MV-4-11 (cell line): ENCODE results near the gene ZKSCAN3.
A peak's percentile ranks its signal among the peaks of the same experiment; 100 is the strongest.
"Not testable (repeated sequence)": the region's sequence is repeated elsewhere in the genome, so short reads cannot be mapped to it uniquely, and the experiment has no call there.

Experiments
- DNase-seq: peaks from one replicate; lab custom pipeline; 2025; lab: John Stamatoyannopoulos, UW

Gene ZKSCAN3

DNA sequence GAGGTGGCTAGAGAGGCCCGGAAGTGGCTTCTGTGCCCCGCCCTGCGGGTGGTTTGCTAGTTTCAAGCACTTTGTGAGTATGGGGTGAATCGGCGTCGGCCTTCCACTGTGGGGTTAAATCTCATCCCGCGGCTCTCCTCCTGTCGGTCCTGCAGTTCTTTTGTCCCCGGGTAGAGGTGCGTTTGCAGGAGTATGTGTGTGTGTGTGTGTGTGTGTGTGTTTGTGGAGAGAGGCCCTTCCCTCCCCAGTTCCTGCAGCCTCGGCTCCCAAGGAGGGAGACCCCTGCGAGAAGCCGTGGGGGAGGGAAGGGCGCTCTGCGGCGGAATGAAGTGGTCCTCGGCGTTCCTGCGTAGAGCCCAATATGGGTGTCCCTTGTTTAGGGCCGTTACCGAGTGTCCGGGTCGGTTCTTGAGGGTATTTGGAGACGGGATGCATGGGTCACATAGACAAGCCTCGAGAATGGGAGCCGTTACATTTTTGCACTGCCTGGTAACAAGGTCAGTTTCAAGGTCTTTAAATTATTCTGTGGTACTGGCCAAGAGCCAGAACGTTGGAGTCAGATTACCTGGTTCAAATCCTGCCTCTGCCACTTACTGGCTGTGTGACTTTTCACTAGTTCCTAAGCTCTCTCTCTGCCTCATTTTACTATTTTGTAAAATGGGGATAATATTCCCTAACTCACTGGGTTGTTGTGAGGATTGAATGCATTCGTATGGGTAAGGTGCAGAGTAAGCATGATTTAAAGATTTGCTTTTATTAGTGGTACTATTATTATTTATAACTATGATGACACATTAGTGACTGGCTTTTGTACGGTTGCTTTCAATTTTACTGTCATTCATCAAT is at the start of gene ZKSCAN3:
ZKSCAN3 (plus strand) TSS at position 56 of the 846 bp plus-strand sequence. CDS start 9,640 bp downstream, outside the sequence.
- peak; percentile 81 for DNase-seq

DNA sequence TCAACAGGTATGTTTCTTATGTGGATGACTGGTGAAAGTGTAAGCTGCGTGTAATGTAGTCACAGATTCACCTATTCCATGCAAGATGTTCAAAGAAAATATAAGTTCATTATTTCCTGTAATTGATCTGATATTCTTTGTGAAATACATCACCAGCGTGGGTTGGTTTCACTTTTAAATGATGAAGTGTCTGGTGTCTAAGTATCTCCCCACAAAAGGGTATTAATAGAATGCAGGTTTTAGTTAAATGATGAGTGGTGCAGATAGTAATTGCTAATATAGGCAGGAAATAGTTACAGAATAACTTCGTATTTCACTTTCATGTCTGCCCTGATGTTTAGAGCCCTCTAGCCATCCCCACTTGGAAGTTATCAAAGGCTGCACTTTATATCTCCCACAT is 46.2 kb upstream of the ZKSCAN3 start:
- DNase-seq, result no peak

DNA sequence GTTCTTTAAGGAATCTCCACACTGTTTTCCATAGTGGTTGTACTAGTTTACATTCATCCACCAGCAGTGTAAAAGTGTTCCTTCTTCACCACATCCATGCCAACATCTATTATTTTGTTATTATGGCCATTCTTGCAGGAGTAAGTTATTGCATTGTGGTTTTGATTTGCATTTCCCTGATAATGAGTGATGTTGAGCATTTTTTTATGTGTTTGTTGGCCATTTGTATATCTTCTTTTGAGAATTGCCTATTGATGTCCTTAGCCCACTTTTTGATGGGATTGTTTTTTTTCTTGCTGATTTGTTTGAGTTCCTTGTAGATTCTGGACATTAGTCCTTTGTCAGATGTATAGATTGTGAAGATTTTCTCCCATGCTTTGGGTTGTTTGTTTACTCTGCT is 43.4 kb upstream of the ZKSCAN3 start:
- not testable (repeated sequence) for DNase-seq

GRCh38 chr6:28311139-28311823 is 38.5 kb upstream of the ZKSCAN3 start:
- DNase-seq, result peak; percentile 13

DNA sequence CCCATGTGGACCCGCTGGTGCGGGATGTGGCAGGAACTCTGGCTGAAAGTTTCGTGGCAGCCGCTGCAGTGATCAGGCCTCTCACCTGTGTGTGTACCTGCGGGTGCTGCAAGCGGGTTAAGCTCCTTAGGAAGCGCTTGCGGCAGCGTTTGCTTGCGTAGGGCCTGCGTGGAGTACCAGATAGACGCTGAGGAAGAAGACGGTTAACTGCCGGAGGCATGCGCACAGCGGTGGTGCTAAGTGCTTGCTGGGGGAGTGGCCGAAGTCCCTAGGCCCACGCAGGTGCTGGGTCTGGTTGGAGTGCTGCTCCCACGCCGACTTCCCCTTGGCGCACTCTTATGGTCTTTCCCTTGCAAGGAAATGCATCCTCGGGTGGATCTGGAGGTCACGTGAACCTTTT is 36.8 kb upstream of the ZKSCAN3 start:
- DNase-seq, result no peak

DNA sequence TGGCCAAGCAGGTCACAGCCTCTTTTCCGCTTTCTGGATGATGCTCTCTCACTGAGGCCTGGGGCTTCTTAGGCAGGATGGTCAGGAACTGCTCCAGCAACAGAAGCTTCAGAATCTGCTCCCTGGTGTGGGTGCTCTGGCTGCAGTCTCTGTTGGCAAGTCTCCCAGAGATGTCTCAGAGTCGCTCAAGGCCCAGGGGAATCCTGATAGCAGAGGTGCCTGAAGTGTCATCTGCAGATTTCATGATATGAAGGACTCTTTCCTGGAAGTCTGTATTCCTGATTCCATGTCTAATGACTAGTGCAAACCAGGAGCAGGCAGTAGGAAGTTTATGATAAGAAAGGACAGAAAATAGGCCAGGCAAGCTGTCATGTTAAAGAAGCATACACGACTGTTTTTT is 34.1 kb upstream of the ZKSCAN3 start:
- DNase-seq, result no peak

DNA sequence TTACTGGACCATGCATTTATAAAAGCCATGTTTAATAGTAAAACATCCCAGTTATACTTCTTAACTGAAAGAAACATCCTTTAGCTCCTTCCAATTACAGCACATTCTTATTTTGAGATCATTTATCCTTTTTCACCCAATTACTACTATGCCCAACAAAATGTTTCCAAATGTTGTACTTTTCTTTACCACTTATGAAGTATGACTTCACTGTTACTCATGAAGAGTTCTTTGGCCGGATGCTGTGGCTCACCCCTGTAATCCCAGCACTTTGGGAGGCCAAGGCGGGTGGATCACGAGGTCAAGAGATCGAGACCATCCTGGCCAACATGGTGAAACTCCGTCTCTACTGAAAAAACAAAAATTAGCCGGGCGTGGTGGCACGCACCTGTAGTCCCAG is 31.9 kb upstream of the ZKSCAN3 start:
- DNase-seq, result not testable (repeated sequence)

DNA sequence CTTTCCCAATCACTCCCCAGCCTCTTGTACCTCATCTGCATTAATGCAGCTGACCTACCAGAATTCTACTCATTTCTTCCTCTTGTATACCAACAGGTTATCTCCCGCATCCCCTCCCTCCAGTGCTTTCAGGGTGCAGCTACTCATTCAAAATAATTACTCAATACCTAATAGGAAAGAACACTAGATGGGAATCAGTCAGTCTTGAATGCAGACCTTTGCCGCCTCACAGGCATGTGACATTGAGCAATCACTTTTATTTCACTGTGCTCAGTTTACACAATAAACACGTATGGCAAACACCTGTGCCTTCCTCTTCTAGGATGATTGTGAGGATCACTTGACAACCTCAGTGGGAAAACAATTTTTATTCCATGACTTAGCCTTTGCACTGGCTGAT is 27.1 kb upstream of the ZKSCAN3 start:
- no peak for DNase-seq

DNA sequence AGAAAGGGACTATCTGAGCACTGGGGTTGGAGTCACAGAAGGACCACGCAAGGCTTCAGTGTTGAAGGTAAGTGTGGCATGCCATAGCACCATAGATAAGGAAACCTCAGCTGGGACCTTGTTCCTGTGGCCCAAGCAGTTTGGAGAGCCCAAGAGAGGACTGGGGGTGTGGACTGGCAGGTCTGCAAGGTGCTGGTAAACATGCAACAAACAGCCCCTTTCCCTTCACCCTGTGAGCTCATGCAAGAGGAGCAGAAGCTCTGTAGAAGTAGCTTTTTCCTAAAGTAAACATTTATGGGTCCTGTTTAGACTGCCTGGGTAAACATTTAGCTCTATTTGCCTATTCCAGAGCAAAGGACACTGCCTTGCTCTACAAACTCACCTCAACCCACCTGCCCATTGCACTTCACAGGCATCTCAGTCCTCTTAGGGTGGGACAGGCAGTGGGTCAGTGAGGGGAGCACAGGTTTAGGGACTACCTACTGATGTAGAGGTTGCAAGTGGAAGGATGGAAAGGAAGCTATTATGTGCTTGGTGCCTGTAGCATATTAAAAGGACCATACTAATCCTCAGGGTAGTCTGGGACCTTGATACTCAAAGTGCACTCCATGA is 25.8 kb upstream of the ZKSCAN3 start:
- no peak for DNase-seq

GRCh38 chr6:28326371-28326948 is 23.3 kb upstream of the ZKSCAN3 start:
- DNase-seq, result no peak

DNA sequence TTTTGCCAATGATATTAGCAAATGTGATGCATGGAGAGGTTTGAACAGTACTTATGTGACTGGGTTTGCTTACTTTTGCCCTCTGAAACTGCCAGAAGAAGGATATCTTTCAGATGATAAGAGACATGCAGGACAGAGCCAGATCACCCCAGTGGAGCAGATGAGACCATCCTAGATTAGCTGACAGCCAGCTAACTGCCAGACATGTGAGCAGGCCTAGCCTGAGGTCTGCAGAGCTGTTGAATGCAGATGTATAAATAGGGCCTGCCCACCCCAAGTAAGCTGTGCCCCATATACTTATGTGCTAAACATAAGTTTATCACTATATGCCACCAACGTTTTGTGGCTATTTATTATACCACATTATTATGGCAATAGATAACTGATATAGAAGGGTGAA is 19.7 kb upstream of the ZKSCAN3 start:
- no peak for DNase-seq

DNA sequence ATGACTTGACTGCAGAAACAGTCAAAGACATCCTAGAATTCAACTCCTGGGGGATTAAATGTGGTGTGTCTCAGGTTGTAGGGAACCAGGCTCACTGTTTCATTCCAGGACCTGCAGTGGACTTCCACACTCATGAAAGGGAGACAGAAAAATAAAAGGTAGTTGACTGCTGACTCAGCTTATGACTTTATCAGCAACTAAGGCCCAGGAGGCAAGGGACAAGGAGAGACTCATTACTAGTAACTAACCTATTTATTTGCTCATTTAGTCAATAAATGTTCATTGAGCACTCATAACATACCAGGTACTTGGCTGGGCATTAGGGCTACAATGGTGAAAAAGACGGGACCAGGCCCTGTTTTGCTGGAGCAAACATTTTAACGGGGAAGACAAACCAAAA is 16.7 kb upstream of the ZKSCAN3 start:
- no peak for DNase-seq

- DNase-seq, result peak; percentile 23
Observed at GRCh38 chr6:28333599-28334018, 16.1 kb upstream of the ZKSCAN3 start.

DNA sequence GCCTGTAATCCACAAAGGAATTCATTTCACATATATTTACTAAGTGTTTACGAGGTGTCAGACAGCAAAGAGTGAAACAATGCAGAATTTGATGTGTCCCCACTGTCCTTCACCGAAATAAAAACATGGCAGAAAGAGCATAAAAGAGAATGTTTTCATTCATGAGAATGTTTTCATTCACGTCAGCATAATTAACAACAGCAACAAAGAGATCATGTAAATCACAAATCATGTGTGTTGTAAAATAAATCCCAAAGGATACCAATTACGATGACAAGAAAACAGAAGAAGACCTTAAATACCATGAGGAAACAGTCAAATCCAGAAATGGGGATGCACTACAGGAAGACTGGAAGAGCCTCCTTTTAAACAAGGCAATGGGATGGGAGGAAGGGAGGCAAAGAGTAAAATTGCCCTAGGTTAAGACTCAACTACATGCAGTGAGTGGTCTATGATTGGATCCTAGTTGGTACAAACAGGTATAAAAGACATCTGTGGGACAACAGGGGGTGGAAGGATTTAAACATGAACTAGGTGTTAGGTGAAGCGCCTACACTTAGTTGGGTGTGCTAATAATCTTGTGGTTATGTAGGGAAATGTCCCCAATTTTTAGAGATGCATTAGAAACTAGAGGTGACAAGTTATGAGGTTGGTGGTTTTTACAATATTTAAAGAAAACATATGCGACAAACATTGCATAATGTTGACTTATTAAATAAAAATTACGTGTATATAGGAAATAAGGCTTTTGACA is 15.3 kb upstream of the ZKSCAN3 start:
- DNase-seq, result no peak

- no peak for DNase-seq
Observed at GRCh38 chr6:28335040-28335563, 14.6 kb upstream of the ZKSCAN3 start.

GRCh38 chr6:28335564-28336283 is 14.0 kb upstream of the ZKSCAN3 start, which contains the start of gene ZSCAN31:
Gene ZSCAN31, minus strand, starts transcription at chr6:28336148. Its CDS starts 6,465 bp downstream, at chr6:28329683.
- peak; percentile 99 for DNase-seq

- DNase-seq, result peak; percentile 96
Observed at GRCh38 chr6:28336284-28337120, 13.2 kb upstream of the ZKSCAN3 start.

DNA sequence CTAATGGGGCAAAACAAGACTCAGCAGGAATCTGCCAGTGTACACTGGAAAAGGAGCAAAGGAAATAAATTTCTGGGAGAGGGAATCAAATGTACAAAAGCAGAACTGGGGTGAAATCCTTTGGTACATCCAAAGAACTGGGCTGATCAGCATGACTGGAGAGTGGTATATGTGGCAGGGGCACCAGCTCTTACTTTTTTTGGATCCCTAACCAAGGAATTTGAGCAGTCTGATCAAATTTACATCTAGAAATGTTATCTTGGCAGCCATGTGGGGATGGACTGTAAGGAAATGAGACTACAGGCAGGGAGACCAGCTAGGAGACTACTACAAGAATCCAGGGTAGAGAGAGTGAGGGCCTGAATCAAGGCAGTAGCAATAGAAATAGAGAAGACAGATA is 12.6 kb upstream of the ZKSCAN3 start:
- DNase-seq, result peak; percentile 32

GRCh38 chr6:28340310-28341095 is 9.2 kb upstream of the ZKSCAN3 start:
- no peak for DNase-seq
